ENCODE results near the gene WAS. TPM values are rescaled to one million over a fixed set of nuclear protein-coding genes. Genes with fewer than 3 reads are reported as not detected.

Gene WAS
- polyA plus RNA-seq, 3 donors: 22.8 to 159 (median 38.0) TPM

DNA sequence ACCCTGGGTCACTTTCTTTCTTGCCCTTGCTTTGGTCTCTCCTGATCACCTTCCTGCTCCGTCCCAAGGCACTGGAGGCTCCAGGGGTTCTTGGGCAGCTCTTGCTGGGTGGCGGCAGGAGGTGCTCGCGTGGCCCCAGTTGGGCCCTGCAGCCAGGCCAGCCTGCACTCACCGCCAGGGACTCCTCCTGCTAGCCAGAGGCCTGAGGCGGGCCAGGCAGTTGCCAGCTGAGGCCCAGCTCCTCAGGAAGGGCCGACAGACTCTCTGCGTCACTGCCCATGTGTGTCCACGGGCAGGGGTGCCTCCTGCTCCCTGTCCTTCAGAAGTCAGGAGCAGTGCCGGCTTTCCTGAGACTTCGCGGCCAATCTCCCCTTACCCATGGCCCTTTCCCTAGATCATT, 22.3 kb downstream of the WAS start:
- WGBS (ENCODE audit: insufficient coverage): 93% methylated on average over 6 of the region's 12 CpGs
- H4K20me1 ChIP-seq (ENCODE audit: insufficient read depth, low read length): no peaks in the 10 kb centered on the region
- intact Hi-C loops (cut with micrococcal nuclease): loop anchor here in 1 of 2 donors (10.0 kb wide), 1 partner anchor 99 kb away; the partner anchor contains the start of gene HDAC6
- H3K36me3 ChIP-seq (replicated peaks in 1 of 2; ENCODE audit: control insufficient read depth in 1 of 2, insufficient read depth in 2 of 2, low read length in 2 of 2): peaks cover 26 to 64% of the 10 kb centered on the region in 2 donors
- Mint-ChIP-seq H3K27ac (peak overlapping the region in 3 of 7 donors; percentile 6 to 82 (median 14)), H3K9me3 (no peaks in the 10 kb centered on the region), H3K36me3 (peaks cover 40 to 46% of the 10 kb centered on the region in 2 donors), H3K4me1 (peaks cover 5% of the 10 kb centered on the region), H3K27me3 (ENCODE audit: low read depth in 3 of 3) (peaks cover 0 to 7% (median 0%) of the 10 kb centered on the region in 3 donors), H3K4me3 (no peak overlapping the region)
- no peak overlapping the region for H3K27ac ChIP-seq (ENCODE audit: low read depth in 1 of 2, low read length in 2 of 2)
- H3K4me1 ChIP-seq (ENCODE audit: control insufficient read depth in 1 of 2, insufficient read depth in 2 of 2, low read length in 2 of 2): no peaks in the 10 kb centered on the region
- TF ChIP-seq, protein P1, sequence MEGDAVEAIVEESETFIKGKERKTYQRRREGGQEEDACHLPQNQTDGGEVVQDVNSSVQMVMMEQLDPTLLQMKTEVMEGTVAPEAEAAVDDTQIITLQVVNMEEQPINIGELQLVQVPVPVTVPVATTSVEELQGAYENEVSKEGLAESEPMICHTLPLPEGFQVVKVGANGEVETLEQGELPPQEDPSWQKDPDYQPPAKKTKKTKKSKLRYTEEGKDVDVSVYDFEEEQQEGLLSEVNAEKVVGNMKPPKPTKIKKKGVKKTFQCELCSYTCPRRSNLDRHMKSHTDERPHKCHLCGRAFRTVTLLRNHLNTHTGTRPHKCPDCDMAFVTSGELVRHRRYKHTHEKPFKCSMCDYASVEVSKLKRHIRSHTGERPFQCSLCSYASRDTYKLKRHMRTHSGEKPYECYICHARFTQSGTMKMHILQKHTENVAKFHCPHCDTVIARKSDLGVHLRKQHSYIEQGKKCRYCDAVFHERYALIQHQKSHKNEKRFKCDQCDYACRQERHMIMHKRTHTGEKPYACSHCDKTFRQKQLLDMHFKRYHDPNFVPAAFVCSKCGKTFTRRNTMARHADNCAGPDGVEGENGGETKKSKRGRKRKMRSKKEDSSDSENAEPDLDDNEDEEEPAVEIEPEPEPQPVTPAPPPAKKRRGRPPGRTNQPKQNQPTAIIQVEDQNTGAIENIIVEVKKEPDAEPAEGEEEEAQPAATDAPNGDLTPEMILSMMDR (IDR thresholded peaks at IDR 0.05): no peak
- H3K9ac ChIP-seq (ENCODE audit: insufficient read depth, low read length, poor library complexity, severe bottlenecking): no peak overlapping the region
- H2AFZ ChIP-seq (ENCODE audit: insufficient read depth, low read depth, low read length, poor library complexity, severe bottlenecking): no peak overlapping the region
- no peak for DNase-seq
- peaks cover 38% of the 10 kb centered on the region for H3K79me2 ChIP-seq (ENCODE audit: insufficient read depth, low read length)
- H3K9me3 ChIP-seq (replicated peaks in 1 of 2; ENCODE audit: control insufficient read depth in 1 of 2, insufficient read depth in 1 of 2, low read length in 2 of 2): no peaks in the 10 kb centered on the region
- no peaks in the 10 kb centered on the region for H3K27me3 ChIP-seq (ENCODE audit: control insufficient read depth in 2 of 2, insufficient read depth in 2 of 2, low read length in 2 of 2)
- no peak overlapping the region for H3K4me2 ChIP-seq (replicated peaks; ENCODE audit: extremely low read depth, low read length, poor library complexity, severe bottlenecking)
- H3K4me3 ChIP-seq (replicated peaks in 1 of 3; ENCODE audit: low read depth in 2 of 3, low read length in 3 of 3): no peak overlapping the region

DNA sequence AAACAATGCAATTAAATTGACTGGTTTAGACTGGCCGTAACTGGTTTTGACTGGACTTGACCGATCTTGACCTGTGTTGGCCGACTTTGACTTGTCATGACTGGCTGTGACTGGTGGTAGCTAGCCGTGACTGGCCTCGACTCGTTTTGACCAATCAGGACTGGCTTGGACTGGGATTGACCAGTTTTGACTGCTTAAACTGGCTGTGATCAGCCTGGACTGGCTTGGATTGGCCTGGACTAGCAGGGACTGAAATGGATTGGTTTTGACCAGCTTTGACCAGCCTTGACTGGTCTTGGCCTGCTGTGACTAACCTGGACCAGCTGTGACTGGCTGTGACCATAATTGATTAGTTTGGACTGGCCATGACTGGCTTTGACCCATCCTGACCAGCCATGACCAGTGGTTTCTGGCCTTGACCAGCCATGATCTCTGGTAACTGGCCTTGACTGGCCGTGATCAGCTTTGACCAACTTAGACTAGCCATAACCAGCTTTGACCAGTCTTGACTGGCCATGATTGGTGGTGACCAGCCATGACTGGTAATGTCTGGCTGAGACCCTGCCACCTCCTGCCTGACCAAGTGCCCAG, 26.0 kb downstream of the WAS start:
- Histone ChIP-seq H3K4me3 (replicated peaks in 1 of 3; ENCODE audit: low read depth in 2 of 3, low read length in 3 of 3) (no peak overlapping the region), H3K27me3 (ENCODE audit: control insufficient read depth in 2 of 2, insufficient read depth in 2 of 2, low read length in 2 of 2) (no peaks in the 10 kb centered on the region), H3K4me1 (ENCODE audit: control insufficient read depth in 1 of 2, insufficient read depth in 2 of 2, low read length in 2 of 2) (no peaks in the 10 kb centered on the region), H3K4me2 (replicated peaks; ENCODE audit: extremely low read depth, low read length, poor library complexity, severe bottlenecking) (no peak overlapping the region), H3K9me3 (replicated peaks in 1 of 2; ENCODE audit: control insufficient read depth in 1 of 2, insufficient read depth in 1 of 2, low read length in 2 of 2) (no peaks in the 10 kb centered on the region), H3K79me2 (ENCODE audit: insufficient read depth, low read length) (peaks cover 3% of the 10 kb centered on the region), H2AFZ (ENCODE audit: insufficient read depth, low read depth, low read length, poor library complexity, severe bottlenecking) (no peak overlapping the region), H3K9ac (ENCODE audit: insufficient read depth, low read length, poor library complexity, severe bottlenecking) (no peak overlapping the region), H4K20me1 (ENCODE audit: insufficient read depth, low read length) (no peaks in the 10 kb centered on the region), H3K36me3 (replicated peaks in 1 of 2; ENCODE audit: control insufficient read depth in 1 of 2, insufficient read depth in 2 of 2, low read length in 2 of 2) (peaks cover 17 to 27% of the 10 kb centered on the region in 2 donors), H3K27ac (ENCODE audit: low read depth in 1 of 2, low read length in 2 of 2) (no peak overlapping the region)
- H3K36me3 Mint-ChIP-seq: peaks cover 19 to 23% of the 10 kb centered on the region in 2 donors
- TF ChIP-seq, protein P1 (IDR thresholded peaks at IDR 0.05): no peak
- peaks cover 2% of the 10 kb centered on the region for H3K4me1 Mint-ChIP-seq
- DNase-seq: no peak
- peaks cover 0 to 2% (median 0%) of the 10 kb centered on the region in 7 donors for H3K9me3 Mint-ChIP-seq
- no peak overlapping the region for H3K4me3 Mint-ChIP-seq
- WGBS (ENCODE audit: insufficient coverage): 96% methylated on average over 4 of the region's 7 CpGs
- intact Hi-C loops (cut with micrococcal nuclease): loop anchor here in 1 of 2 donors (10.0 kb wide), 1 partner anchor 95 kb away; the partner anchor contains the start of gene HDAC6
- H3K27me3 Mint-ChIP-seq (ENCODE audit: low read depth in 3 of 3): peaks cover 0 to 10% (median 0%) of the 10 kb centered on the region in 3 donors
- no peak overlapping the region for H3K27ac Mint-ChIP-seq

Measured in CD14-positive monocyte (primary cell).